Bronchial epithelial cell (primary cell): Measurements from ENCODE around the gene DYRK3. TPM values are rescaled to one million over a fixed set of nuclear protein-coding genes. Genes with fewer than 3 reads are reported as not detected.

ENCODE experiments used
- DNase-seq: peaks from one replicate; pipeline ENCODE4 v3.0.0-alpha.2; 2010; ENCODE audit warnings: low read depth
- FAIRE-seq: peaks from 2 replicates; lab custom pipeline; 2011; peaks lifted over from hg19 to GRCh38; lab: Jason Lieb, UNC
- H3K27me3 ChIP-seq: 2 replicates; pipeline ENCODE4 v1.5.1; 2011; ENCODE audit warnings: low read length; ENCODE audit not compliant: control insufficient read depth, insufficient read depth
- H3K36me3 ChIP-seq: 2 replicates; pipeline ENCODE4 v1.5.1; 2011; ENCODE audit warnings: low read length; ENCODE audit not compliant: control insufficient read depth, insufficient read depth
- H3K4me3 ChIP-seq: 2 replicates; pipeline ENCODE4 v1.5.1; 2011; ENCODE audit warnings: mild to moderate bottlenecking, low read depth, low read length, control low read depth
- total RNA-seq: library from RNA; depleted of rRNA; stranded (reverse); fragments of >200 nt; gene quantifications from 2 replicates; pipeline ENCODE4 v1.2.1, GENCODE V29; 2014
- TF ChIP-seq, protein P1 (sequence below): IDR thresholded peaks from 2 replicates; pipeline ENCODE4 v1.5.1; 2011; ENCODE audit warnings: mild to moderate bottlenecking, moderate library complexity, low read length, control low read depth, inconsistent platforms; ENCODE audit not compliant: insufficient read depth, severe bottlenecking

The DYRK3 gene
- total RNA-seq, 1 donor from 2014 or later, result 58.2 TPM

DNA sequence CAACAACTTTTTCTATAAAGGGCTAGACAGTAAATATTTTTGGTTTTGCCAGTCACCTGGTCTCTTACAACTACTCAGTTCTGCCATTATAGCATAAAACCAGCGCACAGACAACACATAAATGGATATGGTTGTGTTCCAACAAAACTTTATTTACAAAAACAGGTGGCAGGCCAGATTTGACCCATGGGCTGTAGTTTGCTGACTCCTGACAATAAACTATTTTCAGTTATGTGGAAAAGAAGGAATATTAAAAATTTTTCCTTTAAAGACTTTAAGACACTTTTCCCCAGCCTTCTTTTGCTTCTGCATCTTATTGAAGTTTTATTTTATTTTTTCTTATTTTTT, 39.0 kb upstream of the DYRK3 start:
- no peak for DNase-seq
- Histone ChIP-seq H3K4me3 (no peak overlapping the region), H3K36me3 (peaks cover 26% of the 10 kb centered on the region), H3K27me3 (no peaks in the 10 kb centered on the region)
- no peak for FAIRE-seq
- TF ChIP-seq, protein P1, sequence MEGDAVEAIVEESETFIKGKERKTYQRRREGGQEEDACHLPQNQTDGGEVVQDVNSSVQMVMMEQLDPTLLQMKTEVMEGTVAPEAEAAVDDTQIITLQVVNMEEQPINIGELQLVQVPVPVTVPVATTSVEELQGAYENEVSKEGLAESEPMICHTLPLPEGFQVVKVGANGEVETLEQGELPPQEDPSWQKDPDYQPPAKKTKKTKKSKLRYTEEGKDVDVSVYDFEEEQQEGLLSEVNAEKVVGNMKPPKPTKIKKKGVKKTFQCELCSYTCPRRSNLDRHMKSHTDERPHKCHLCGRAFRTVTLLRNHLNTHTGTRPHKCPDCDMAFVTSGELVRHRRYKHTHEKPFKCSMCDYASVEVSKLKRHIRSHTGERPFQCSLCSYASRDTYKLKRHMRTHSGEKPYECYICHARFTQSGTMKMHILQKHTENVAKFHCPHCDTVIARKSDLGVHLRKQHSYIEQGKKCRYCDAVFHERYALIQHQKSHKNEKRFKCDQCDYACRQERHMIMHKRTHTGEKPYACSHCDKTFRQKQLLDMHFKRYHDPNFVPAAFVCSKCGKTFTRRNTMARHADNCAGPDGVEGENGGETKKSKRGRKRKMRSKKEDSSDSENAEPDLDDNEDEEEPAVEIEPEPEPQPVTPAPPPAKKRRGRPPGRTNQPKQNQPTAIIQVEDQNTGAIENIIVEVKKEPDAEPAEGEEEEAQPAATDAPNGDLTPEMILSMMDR, result no peak

DNA sequence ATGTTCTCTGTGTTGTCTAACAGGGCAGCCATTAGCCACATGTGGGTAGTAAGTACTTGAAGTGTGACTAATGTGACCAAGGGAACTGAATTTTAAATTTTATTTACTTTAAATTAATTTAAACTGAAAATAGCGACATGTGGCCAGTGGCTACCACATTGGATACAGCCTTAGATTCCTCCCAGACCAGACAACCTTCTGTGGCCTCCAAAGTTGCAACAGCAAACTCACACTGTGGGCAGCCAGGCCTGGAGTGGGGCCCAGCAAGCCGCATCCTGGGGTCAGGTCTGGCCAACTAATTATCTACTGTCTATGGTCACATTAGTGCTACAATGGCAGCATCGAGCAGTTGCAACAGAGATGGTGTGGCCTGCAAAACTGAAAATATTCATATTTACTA, 34.8 kb upstream of the DYRK3 start:
- TF ChIP-seq, protein P1, result no peak
- FAIRE-seq (no peak), DNase-seq (no peak)
- Histone ChIP-seq H3K27me3 (no peaks in the 10 kb centered on the region), H3K36me3 (peaks cover 36% of the 10 kb centered on the region), H3K4me3 (no peak overlapping the region)

DNA sequence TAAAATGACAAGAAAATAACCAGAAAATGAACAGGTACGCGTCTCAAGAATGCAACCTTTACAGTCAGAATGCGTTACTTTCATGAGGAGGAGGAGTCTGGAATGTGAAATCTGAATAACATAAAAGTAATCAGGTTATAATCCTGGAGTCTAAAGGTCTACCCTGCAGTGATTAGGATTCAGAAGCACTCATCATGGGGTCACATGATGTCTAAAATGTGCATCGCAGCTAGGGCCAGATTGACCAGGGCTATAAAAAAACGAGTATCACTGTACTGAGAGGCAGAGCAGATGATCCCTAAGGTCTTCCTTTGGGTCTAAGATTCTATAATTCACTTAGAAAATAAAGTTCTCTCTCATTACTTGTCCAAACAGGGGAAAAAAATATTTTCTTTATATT, 30.5 kb upstream of the DYRK3 start:
- TF ChIP-seq, protein P1, result no peak
- DNase-seq (no peak), FAIRE-seq (no peak)
- Histone ChIP-seq H3K27me3 (no peaks in the 10 kb centered on the region), H3K4me3 (no peak overlapping the region), H3K36me3 (peaks cover 25% of the 10 kb centered on the region)

DNA sequence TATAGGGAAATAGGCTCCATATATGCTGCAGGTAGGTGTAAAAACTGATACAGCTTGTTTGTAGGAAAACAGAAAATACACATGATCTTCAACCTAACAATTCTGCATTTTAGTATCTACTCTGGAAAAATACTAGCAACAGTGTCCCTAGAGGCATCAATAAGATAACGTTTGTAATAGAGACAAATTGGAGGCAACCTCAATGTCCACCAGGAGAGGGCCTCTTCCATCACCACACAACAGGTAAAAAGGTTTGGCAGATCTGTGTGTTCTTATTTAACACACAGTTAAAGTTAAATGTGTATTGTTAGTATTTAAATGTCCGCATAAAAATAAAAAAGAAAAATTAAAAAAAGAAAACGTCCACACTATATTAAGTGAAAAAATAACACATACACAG, 28.5 kb upstream of the DYRK3 start:
- DNase-seq (peak; percentile 57), FAIRE-seq (no peak)
- Histone ChIP-seq H3K27me3 (no peaks in the 10 kb centered on the region), H3K4me3 (no peak overlapping the region), H3K36me3 (peaks cover 21% of the 10 kb centered on the region)
- TF ChIP-seq, protein P1, result peak; percentile 49

DNA sequence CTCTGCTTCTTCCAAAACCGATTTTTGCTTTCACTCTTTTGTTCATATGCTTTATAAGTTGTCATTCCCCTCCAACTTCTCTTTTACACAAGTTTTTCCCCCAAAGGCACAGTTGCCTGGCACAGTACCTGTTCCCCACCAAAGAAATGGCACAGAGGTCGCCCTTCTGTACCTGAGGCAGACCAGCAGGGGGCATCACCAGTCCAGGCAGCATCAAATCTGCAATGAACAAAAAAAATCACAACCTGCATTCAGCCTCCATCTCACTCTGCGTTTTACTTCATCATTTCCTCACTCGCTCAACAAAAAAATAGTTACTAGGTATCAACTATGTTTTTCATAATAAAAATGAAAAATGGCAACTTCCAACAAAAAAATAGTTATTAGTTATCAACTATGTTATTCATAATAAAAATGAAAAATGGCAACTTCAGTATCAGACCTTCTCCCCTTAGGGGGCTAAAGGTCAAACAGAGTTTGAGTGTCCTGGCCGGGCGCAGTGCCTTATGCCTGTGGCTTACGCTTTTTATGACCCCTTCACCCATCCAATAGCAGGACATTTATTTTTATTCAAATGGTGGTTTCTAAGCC, 27.1 kb upstream of the DYRK3 start:
- TF ChIP-seq, protein P1, result peak; percentile 82
- Histone ChIP-seq H3K27me3 (no peaks in the 10 kb centered on the region), H3K36me3 (peaks cover 14% of the 10 kb centered on the region), H3K4me3 (no peak overlapping the region)
- peak; percentile 42 for DNase-seq
- no peak for FAIRE-seq
